Liver (tissue), 10 donors: Measurements from ENCODE around the gene TBC1D9. TPM values are rescaled to one million over a fixed set of nuclear protein-coding genes. Genes with fewer than 3 reads are reported as not detected.

Experiments used
- DNase-seq: peaks from one replicate; pipeline ENCODE4 v3.0.0-alpha.2; 2017; ENCODE audit warnings: low spot score
- H3K27ac ChIP-seq, 2 donors: one replicate each; pipeline ENCODE4 v1.7.0; 2013; ENCODE audit warnings: inconsistent platforms in 2 of 2, low read length in 2 of 2, control low read depth in 1 of 2, low read depth in 1 of 2, mild to moderate bottlenecking in 1 of 2
- H3K27me3 ChIP-seq, 4 donors: one replicate each; pipeline versions ENCODE4 v1.6.1 to v1.7.0; 2013; ENCODE audit warnings: low read length in 3 of 4, inconsistent platforms in 1 of 4, mild to moderate bottlenecking in 1 of 4, moderate library complexity in 1 of 4; ENCODE audit not compliant: control insufficient read depth in 4 of 4, insufficient read depth in 4 of 4
- H3K36me3 ChIP-seq, 4 donors: one replicate each; pipeline versions ENCODE4 v1.6.1 to v1.7.0; 2013; ENCODE audit warnings: low read length in 3 of 4, mild to moderate bottlenecking in 3 of 4, low read depth in 1 of 4, moderate library complexity in 1 of 4; ENCODE audit not compliant: control insufficient read depth in 4 of 4, insufficient read depth in 3 of 4
- H3K4me1 ChIP-seq, 4 donors: one replicate each; pipeline versions ENCODE4 v1.6.1 to v1.7.0; 2013; ENCODE audit warnings: low read length in 3 of 4, mild to moderate bottlenecking in 3 of 4, moderate library complexity in 1 of 4; ENCODE audit not compliant: control insufficient read depth in 4 of 4, insufficient read depth in 4 of 4
- H3K4me3 ChIP-seq, 3 donors: one replicate each; pipeline versions ENCODE4 v1.6.1 to v1.7.0; 2013; ENCODE audit warnings: low read length in 3 of 3, control low read depth in 1 of 3, low read depth in 1 of 3, mild to moderate bottlenecking in 1 of 3
- H3K9ac ChIP-seq, 2 donors: one replicate each; pipeline ENCODE4 v1.7.0; 2013; ENCODE audit warnings: low read length in 2 of 2, mild to moderate bottlenecking in 2 of 2, moderate library complexity in 2 of 2, control low read depth in 1 of 2, low read depth in 1 of 2
- H3K9me3 ChIP-seq, 4 donors: one replicate each; pipeline versions ENCODE4 v1.6.1 to v1.7.0; 2013; ENCODE audit warnings: low read length in 3 of 4; ENCODE audit not compliant: control insufficient read depth in 4 of 4
- EGR1 ChIP-seq, 2 donors: IDR thresholded peaks; 2 replicates each; pipeline ENCODE4 v1.6.1; 2016 to 2018; ENCODE audit warnings: antibody characterized with exemption in 2 of 2, low read depth in 2 of 2
- FOXA1 ChIP-seq: IDR thresholded peaks from 2 replicates; pipeline ENCODE4 v1.6.1; 2016; ENCODE audit warnings: antibody characterized with exemption
- HNF4G ChIP-seq: IDR thresholded peaks from 2 replicates; pipeline ENCODE4 v1.6.1; 2016; ENCODE audit warnings: antibody characterized with exemption
- MAX ChIP-seq: IDR thresholded peaks from 2 replicates; pipeline ENCODE4 v1.6.1; 2016; ENCODE audit warnings: antibody characterized with exemption
- NR2F2 ChIP-seq: IDR thresholded peaks from 2 replicates; pipeline ENCODE4 v1.6.1; 2016; ENCODE audit warnings: antibody characterized with exemption
- SP1 ChIP-seq: IDR thresholded peaks from 2 replicates; pipeline ENCODE4 v1.6.1; 2018; ENCODE audit warnings: antibody characterized with exemption, mild to moderate bottlenecking
- TAF1 ChIP-seq: conservative IDR thresholded peaks from 2 replicates; pipeline ENCODE4 v1.6.1; 2016; ENCODE audit warnings: antibody characterized with exemption, mild to moderate bottlenecking
- YY1 ChIP-seq: IDR thresholded peaks from 2 replicates; pipeline ENCODE4 v1.6.1; 2016; ENCODE audit warnings: antibody characterized with exemption, mild to moderate bottlenecking
- ZBTB33 ChIP-seq: IDR thresholded peaks from 2 replicates; pipeline ENCODE4 v1.6.1; 2016; ENCODE audit warnings: antibody characterized with exemption
- WGBS: extraction: QIAGEN DNeasy Blood & Tissue Kit; methylation state at CpG from one replicate; pipeline ENCODE4 v1.1.7; 2013; 5-methylcytosine and 5-hydroxymethylcytosine counted together
- polyA plus RNA-seq, 2 donors: library from polyadenylated mRNA; stranded (reverse) in 1 of 2; unstranded in 1 of 2; fragments of 200-250 nt in 1 of 2; fragments of >200 nt in 1 of 2; fragmentation: Nextera tagmentation in 1 of 2; extraction: Ambion mirVana in 1 of 2; gene quantifications; one replicate each; pipeline versions ENCODE4 v1.2.1 to v1.2.3, GENCODE V29; 2013 to 2015
- small RNA-seq: library from RNA; depleted of rRNA; stranded (forward); fragments of <200 nt; gene quantifications from one replicate; pipeline ENCODE3, GENCODE V24; 2014
- total RNA-seq, 2 donors: library from RNA; depleted of rRNA; stranded (reverse); fragments of >200 nt; gene quantifications; one replicate each; pipeline ENCODE4 v1.2.3, GENCODE V29; 2014
- donor health status: healthy.
- donor health status: healthy.
- donor health status: healthy.
- donor health status: healthy.
- donor health status: healthy.

Gene TBC1D9
- total and polyA plus RNA-seq, 4 donors = 1.4 to 8.5 (median 6.3) TPM

GRCh38 chr4:140571620-140572019 lies 184.6 kb downstream of the TBC1D9 start:
- Histone ChIP-seq H3K9ac (no peak overlapping the region), H3K27me3 (peaks cover 0 to 20% (median 6%) of the 10 kb centered on the region in 4 donors), H3K4me3 (no peak overlapping the region), H3K4me1 (peaks cover 9 to 18% (median 16%) of the 10 kb centered on the region in 4 donors), H3K27ac (no peak overlapping the region), H3K36me3 (no peaks in the 10 kb centered on the region), H3K9me3 (peaks cover 0 to 10% (median 4%) of the 10 kb centered on the region in 4 donors)
- DNase-seq = no peak
- TF ChIP-seq MAX (no peak), TAF1 (no peak), EGR1 (IDR thresholded peaks at IDR 0.05; ENCODE audit: low read depth in 2 of 2) (no peak), YY1 (no peak), ZBTB33 (no peak), NR2F2 (no peak), FOXA1 (no peak), SP1 (no peak), HNF4G (no peak)
- 79% methylated on average over 2 of the region's 2 CpGs for WGBS

Small RNA genes within 50 kb of the gene (small RNA-seq; reads per million reads assigned to genes)
- gene AC108019.1 (not detected), gene RF00019 (not detected), gene RN7SL152P (not detected), gene RNY1P14 (not detected)

Other genes with a start within 250 kb of the TBC1D9 start
- gene ELMOD2, start 232.2 kb downstream of the TBC1D9 start, total RNA-seq = 10 to 100 TPM; 18.5 to 20.0 TPM
- gene ELMOD2, start 232.2 kb downstream of the TBC1D9 start, polyA plus RNA-seq = 10 to 100 TPM in 1 of 2 donors, 1 to 10 TPM in 1; 6.6 to 13.0 TPM
- gene UCP1, start 187.4 kb downstream of the TBC1D9 start, total RNA-seq = not detected
- gene UCP1, start 187.4 kb downstream of the TBC1D9 start, polyA plus RNA-seq = not detected